ENCODE data around the gene EYS. TPM values are rescaled to one million over a fixed set of nuclear protein-coding genes. Genes with fewer than 3 reads are reported as not detected.

Gene EYS
- total and polyA plus RNA-seq, 8 donors, result 0.03 to 0.25 (median 0.13) TPM

DNA sequence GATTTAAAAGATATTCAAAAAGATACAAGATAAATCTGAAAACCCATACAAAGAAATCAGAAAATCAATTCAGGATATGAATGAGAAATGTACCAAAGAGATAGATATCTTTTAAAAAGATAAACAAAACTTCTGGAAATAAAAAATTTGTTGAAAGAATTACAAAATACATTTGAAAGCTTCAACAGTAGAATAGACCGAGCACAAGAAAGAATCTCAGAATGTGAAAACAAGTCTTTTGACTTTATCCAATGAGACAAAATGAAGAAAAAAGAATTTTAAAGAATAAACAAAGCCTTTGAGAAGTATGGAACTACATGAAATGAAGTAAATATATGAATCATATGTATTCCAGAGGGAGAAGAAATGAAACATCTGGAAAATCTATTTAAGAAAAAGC lies 1011.0 kb downstream of the EYS start:
- no peak overlapping the region for H3K4me3 ChIP-seq
- DNase-seq (no peak), ATAC-seq (no peak), FAIRE-seq (peak; percentile 51)
- no peak overlapping the region for H3K27ac ChIP-seq
- no peaks in the 10 kb centered on the region for H3K27me3 ChIP-seq
- TF ChIP-seq, protein P1, sequence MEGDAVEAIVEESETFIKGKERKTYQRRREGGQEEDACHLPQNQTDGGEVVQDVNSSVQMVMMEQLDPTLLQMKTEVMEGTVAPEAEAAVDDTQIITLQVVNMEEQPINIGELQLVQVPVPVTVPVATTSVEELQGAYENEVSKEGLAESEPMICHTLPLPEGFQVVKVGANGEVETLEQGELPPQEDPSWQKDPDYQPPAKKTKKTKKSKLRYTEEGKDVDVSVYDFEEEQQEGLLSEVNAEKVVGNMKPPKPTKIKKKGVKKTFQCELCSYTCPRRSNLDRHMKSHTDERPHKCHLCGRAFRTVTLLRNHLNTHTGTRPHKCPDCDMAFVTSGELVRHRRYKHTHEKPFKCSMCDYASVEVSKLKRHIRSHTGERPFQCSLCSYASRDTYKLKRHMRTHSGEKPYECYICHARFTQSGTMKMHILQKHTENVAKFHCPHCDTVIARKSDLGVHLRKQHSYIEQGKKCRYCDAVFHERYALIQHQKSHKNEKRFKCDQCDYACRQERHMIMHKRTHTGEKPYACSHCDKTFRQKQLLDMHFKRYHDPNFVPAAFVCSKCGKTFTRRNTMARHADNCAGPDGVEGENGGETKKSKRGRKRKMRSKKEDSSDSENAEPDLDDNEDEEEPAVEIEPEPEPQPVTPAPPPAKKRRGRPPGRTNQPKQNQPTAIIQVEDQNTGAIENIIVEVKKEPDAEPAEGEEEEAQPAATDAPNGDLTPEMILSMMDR (IDR thresholded peaks at IDR 0.05), result no peak
- 83 to 91% methylated on average over 1 of the region's 1 CpG for WGBS, 2 donors
- intact Hi-C loops (cut with DNase I), result no loop called here
- no peaks in the 10 kb centered on the region for H3K4me1 ChIP-seq
- H3K9me3 ChIP-seq, result no peaks in the 10 kb centered on the region
- no peaks in the 10 kb centered on the region for H3K36me3 ChIP-seq

DNA sequence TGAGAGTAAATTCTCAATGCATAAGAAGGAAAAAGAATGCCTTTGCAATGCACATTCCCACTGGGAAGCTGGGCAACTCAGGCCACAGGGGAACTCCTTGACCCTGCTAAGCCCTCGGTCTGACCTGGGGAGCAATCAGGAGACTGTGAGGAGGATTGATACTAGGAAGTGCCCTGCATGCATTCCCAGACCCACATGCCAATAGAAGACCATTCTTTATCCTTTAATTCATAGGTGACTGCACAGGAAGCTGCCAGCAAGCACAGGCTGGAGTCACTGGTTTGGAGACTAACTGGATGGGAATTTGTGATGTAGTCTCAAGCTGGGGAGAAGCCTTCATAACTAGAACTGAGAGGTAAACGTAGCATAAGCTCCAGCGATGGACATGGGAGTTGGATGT lies 1012.7 kb downstream of the EYS start:
- TF ChIP-seq, protein P1 (IDR thresholded peaks at IDR 0.05), result no peak
- ATAC-seq, result no peak
- Histone ChIP-seq H3K27ac (no peak overlapping the region), H3K36me3 (no peaks in the 10 kb centered on the region), H3K4me1 (no peaks in the 10 kb centered on the region), H3K27me3 (no peaks in the 10 kb centered on the region), H3K9me3 (no peaks in the 10 kb centered on the region), H3K4me3 (no peak overlapping the region)
- 50 to 72% methylated on average over 3 of the region's 3 CpGs for WGBS, 2 donors
- DNase-seq, result no peak
- intact Hi-C loops (cut with DNase I), result no loop called here
- FAIRE-seq, result no peak

DNA sequence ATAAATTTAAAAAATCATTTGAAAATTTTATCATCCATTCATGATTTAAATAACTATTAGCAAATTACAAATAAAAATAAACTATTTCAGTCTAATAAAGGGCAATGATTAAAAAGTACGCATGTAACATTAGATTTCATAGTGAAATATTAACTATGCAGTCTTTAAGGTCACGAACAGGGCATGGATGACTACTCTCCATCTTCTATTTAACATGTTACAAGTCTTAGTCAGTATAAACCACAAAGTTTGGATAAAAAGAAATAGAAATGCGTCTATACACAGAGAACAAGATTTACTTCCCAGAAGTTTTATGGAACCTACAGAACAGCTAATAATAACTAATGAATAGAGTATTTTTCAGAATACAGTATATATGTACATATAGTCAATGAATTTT lies 1016.0 kb downstream of the EYS start:
- WGBS, 2 donors, result 53 to 65% methylated on average over 3 of the region's 3 CpGs
- TF ChIP-seq, protein P1 (IDR thresholded peaks at IDR 0.05), result no peak
- intact Hi-C loops (cut with DNase I), result no loop called here
- Histone ChIP-seq H3K27ac (no peak overlapping the region), H3K9me3 (no peaks in the 10 kb centered on the region), H3K4me3 (no peak overlapping the region), H3K27me3 (no peaks in the 10 kb centered on the region), H3K4me1 (no peaks in the 10 kb centered on the region), H3K36me3 (no peaks in the 10 kb centered on the region)
- DNase-seq, result no peak
- no peak for FAIRE-seq
- ATAC-seq, result no peak

DNA sequence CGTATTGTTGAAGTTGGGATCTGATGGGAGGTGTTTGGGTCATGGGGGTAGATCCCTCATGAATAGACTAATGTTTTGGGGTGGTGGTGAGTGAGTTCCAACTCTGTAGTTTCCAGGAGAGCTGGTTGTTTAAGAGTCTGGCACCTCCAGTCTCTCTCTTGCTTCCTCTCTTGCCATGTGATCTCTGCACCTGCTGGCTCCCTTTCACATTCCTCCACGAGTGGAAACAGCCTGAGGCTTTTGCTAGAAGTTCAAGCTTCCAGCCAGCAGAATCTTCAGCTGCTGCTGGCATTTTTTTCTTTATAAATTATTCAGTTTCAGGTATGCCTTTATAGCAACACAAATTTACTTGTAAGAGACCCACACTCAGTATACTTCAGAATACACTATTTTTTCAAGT lies 1021.6 kb downstream of the EYS start:
- TF ChIP-seq, protein P1 (IDR thresholded peaks at IDR 0.05), result no peak
- H3K27me3 ChIP-seq, result no peaks in the 10 kb centered on the region
- FAIRE-seq (no peak), DNase-seq (no peak), ATAC-seq (no peak)
- H3K9me3 ChIP-seq, result no peaks in the 10 kb centered on the region
- intact Hi-C loops (cut with DNase I), result no loop called here
- no peak overlapping the region for H3K27ac ChIP-seq
- 21 to 27% methylated on average over 2 of the region's 2 CpGs for WGBS, 2 donors
- no peaks in the 10 kb centered on the region for H3K4me1 ChIP-seq
- no peak overlapping the region for H3K4me3 ChIP-seq
- H3K36me3 ChIP-seq, result no peaks in the 10 kb centered on the region

DNA sequence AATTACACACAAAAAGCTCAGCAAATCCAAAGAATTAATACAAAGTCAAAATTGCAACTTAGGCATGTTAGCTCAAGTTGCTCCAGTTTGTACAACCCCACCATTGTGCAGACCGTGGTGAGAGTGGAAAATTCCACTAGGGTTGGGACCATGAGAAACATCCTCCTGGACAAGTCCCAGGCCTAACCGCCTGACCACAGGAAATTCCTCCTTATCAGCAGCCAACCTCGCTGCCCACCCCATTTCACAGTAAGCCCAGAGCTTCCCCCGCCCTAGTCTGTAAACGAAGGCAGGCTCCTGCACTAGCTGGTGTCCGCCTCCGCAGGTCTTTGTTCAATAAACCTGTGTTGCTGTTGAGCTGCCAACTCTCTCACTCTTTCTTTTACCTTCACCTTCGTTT lies 1023.3 kb downstream of the EYS start:
- ATAC-seq, result no peak
- DNase-seq, result no peak
- intact Hi-C loops (cut with DNase I), result no loop called here
- 33 to 35% methylated on average over 8 of the region's 8 CpGs for WGBS, 2 donors
- H3K36me3 ChIP-seq, result no peaks in the 10 kb centered on the region
- H3K27me3 ChIP-seq, result no peaks in the 10 kb centered on the region
- FAIRE-seq, result no peak
- TF ChIP-seq, protein P1 (IDR thresholded peaks at IDR 0.05), result no peak
- H3K27ac ChIP-seq, result no peak overlapping the region
- H3K9me3 ChIP-seq, result no peaks in the 10 kb centered on the region
- H3K4me3 ChIP-seq, result no peak overlapping the region
- H3K4me1 ChIP-seq, result no peaks in the 10 kb centered on the region
